GM19468 (cell line): ENCODE data around the gene LARP4.
"Not testable (repeated sequence)": the region's sequence is repeated elsewhere in the genome, so short reads cannot be mapped to it uniquely, and the experiment has no call there.

Experiments
- ATAC-seq: cut with Tn5 transposase; IDR thresholded peaks from one replicate; pipeline ENCODE4 v1.9.1; 2021; ENCODE audit warnings: mild to moderate bottlenecking, moderate library complexity, moderate number of reproducible peaks; ENCODE audit not compliant: unreplicated experiment; ENCODE audit errors: extremely low read depth

Gene LARP4

GRCh38 chr12:50520416-50521207 is 119.9 kb downstream of the LARP4 start:
- ATAC-seq: no peak

- ATAC-seq: not testable (repeated sequence)
Measured at GRCh38 chr12:50521781-50522180, 121.1 kb downstream of the LARP4 start.

- no peak for ATAC-seq
Measured at GRCh38 chr12:50523772-50524171, 123.1 kb downstream of the LARP4 start.

GRCh38 chr12:50524621-50525020 is 123.9 kb downstream of the LARP4 start:
- no peak for ATAC-seq

GRCh38 chr12:50525422-50525821 is 124.7 kb downstream of the LARP4 start:
- ATAC-seq: no peak

GRCh38 chr12:50527359-50527726 is 126.7 kb downstream of the LARP4 start:
- no peak for ATAC-seq

- no peak for ATAC-seq
Measured at GRCh38 chr12:50528800-50529199, 128.1 kb downstream of the LARP4 start.

- ATAC-seq: no peak
Measured at GRCh38 chr12:50529345-50529744, 128.7 kb downstream of the LARP4 start.
